GM18502 (cell line): Measurements from ENCODE around the gene EHF.

Experiments
- ATAC-seq: cut with Tn5 transposase; IDR thresholded peaks from one replicate; pipeline ENCODE4 v1.9.1; 2021; ENCODE audit warnings: mild to moderate bottlenecking; ENCODE audit not compliant: unreplicated experiment, poor library complexity

The EHF gene

DNA sequence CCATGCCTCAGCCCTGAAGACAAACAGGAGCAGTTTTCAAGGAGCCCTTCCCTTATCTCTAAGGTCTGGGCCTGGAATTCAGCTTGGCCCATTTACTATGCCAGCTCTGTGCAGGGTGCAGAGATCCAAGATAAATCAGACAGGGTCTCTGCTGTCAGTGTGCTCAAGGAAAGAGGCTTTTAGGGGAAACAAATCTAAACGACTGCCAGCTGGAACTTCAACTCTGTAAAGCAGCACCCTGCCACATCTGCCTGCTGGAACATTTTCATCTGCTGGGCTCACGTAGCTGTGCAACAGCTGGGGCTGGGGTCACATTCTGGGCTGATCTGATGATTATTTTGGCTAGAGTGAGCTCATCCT is 19.8 kb upstream of the EHF start:
- ATAC-seq: no peak

GRCh38 chr11:34601609-34602008 is 19.3 kb upstream of the EHF start:
- no peak for ATAC-seq

DNA sequence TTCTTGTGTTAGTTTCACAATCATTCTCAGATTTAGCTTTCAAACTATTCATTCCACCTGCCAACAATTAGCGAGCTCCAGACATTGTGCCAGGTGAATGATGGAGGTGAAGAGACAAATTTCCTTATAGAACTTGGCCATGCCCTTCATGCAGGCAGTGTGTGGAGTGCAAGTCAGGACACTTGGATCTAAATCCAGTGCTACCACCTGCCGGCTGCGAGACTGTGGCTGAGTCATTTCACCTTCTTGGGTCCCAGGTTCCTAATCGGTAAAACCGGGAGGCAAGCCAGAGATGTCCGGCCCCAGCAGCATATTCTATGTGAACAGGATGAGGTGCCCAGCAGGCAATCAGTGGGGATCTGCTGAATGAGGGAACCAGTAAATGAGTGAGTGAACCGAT is 18.6 kb upstream of the EHF start:
- ATAC-seq: no peak

- no peak for ATAC-seq
Observed at GRCh38 chr11:34603129-34604001, 17.5 kb upstream of the EHF start.

- ATAC-seq: no peak
Observed at GRCh38 chr11:34604145-34604544, 16.7 kb upstream of the EHF start.

DNA sequence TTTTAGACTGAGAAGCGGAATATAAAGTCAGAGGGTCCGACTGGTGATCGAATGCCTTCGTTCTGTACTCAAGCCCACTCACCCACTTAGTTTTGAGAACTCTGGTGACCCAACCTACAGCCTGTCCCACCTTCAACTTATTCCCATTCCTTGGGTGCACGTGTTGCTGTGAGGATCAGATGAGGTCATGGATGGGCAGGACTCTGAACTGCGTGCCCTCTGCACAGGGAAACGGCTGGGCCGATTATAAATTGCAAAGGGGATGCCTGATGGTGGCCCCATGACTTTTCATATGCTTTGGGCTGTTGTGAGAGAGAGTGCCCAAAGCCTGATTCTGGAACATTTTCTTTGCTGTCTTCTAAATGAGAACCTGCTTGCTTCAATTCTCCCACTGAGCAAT is 16.0 kb upstream of the EHF start:
- no peak for ATAC-seq

DNA sequence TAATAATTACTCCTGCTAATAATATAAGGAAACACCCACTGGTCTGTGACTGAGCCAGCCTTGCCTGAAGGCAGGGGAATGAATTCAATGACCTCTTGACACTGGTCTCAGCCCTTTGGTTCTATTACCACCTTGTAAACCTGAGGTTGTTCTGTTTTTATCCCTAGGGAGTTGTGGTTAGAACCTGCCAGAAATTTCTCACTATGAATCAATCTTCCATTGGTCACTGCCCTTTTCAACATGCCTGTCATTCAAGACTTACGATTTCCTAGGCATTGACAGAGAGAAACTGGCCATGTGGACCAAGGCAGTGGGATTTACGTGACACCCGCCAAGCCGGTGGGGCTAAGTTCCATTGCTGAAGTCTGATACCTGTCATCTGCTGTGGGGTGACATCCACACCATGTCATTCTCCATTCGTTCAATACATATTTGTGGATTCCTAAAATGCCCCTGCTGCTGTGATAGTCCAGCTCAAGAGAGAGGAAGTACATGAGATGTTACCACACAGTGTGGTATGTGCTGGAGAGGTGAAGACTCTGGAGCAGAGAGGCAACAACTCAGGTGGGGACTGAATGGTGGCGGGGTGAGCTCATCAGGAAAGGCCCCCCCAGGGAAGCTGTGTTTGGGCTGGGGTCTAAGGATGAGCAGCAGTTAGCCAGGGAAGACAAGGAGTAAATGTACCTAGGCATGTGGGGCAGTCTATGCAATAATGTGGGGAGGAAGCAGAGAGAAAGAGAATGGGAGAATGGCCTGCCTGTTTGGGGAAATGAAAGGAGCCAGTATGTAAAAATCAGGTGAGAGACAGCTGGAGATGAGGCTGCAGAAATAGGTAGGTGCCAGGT is 15.2 kb upstream of the EHF start:
- no peak for ATAC-seq

GRCh38 chr11:34606326-34607120 is 14.4 kb upstream of the EHF start:
- no peak for ATAC-seq

- ATAC-seq: no peak
Observed at GRCh38 chr11:34609187-34609751, 11.6 kb upstream of the EHF start.

GRCh38 chr11:34609850-34610249 is 11.0 kb upstream of the EHF start:
- ATAC-seq: no peak

GRCh38 chr11:34610324-34611041 is 10.4 kb upstream of the EHF start:
- ATAC-seq: no peak

GRCh38 chr11:34613015-34613414 is 7.9 kb upstream of the EHF start:
- ATAC-seq: no peak

- ATAC-seq: peak; percentile 87
Observed at GRCh38 chr11:34613552-34614056, 7.3 kb upstream of the EHF start.

DNA sequence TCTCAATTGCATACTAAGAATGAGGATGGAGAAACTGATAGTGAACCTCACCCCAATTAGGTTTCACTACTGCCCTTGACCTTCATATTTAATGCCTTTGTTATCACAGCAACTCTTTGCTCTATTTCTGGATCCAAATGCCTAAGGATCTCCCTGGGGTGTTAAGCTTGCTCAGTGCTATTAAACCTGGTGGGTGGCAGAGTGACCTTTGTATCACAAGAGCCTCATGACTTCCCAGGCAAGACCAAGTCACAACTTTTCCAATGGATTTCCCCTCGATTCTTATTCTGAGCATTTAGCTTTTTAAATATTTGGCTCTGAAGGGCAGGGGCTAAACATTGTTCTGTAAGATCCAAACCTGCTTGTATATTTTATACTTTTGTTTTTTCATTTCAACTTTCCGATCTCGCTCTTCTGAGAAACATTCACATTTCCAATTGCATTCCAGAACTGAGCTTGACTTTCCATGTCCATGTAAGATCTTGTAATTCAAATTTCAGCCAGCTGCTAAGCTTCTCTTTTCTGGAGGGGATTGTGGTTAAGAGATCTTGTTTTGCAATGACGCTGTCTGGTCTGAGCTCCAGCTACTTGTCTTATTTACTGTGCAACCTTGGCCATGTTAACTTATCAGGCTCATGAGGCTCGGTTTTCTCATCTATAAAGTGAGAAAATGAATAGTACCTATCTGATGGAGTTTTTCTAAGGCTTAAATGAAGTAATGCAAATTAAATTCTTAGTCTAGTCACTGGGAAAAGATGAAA is 6.4 kb upstream of the EHF start:
- ATAC-seq: peak; percentile 64

DNA sequence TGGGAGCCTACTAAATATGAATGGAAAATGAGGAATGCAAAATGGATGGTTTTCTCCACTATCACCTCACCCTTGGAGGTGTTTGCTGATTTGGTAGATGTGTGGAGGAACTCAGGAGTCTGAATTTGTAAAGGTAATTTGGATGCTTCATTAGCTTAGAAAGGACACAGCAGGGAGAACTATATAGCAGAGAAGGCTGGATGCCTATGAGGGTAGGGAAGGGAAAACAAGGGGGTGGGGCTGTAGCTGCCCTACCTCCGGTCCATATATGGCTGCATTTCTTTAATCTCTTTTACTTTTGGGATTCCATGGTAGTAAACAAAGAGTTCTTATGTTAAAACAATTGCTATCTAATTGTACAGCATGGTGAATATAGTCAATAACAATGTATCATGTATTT is 4.8 kb upstream of the EHF start:
- no peak for ATAC-seq

DNA sequence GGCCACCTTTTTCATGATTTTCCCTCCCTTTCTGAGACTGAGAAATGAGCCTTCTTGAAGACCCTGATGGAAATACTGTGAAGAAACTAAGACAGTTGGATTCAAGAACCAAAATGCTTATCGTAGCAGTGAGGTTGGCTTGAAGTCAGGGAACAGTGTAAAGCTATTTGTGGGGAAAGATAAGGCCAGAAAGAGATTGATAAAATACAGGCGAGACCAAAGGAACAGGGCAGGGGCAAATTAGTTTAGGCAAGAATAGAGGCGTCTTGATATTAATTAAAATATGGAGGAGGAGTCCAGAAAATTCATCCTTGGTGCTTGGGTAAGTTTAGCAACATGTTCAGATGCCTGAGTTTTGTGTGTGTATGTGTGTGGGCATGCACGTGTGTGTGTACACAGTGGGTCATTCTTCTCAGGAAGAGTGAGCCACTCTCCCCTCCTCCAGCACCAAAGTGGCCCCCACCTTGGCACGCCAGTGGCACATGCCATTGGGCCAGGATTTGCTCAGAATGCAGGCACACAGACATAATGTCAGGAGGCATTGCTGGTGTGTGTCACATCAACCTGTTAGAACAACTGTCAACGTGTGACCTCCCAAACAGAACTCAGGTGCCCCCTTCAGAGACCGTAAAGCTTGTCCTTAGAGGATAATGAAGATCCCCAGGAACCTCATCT is 3.9 kb upstream of the EHF start:
- no peak for ATAC-seq

- no peak for ATAC-seq
Observed at GRCh38 chr11:34618406-34618805, 2.5 kb upstream of the EHF start.

- no peak for ATAC-seq
Observed at GRCh38 chr11:34619062-34619516, 1.8 kb upstream of the EHF start.
